HEK293 (cell line): ENCODE measurements around the gene ABCG1.

Experiments
- CTCF ChIA-PET: fragments of 350-600 bp; formaldehyde crosslinking; extraction: SDS; loops from one replicate; lab custom pipeline; 2021; ENCODE audit warnings: antibody characterized with exemption; lab: Yijun Ruan, JAX
- POLR2A ChIA-PET: fragments of 300-600 bp; formaldehyde crosslinking; extraction: SDS; loops from one replicate; lab custom pipeline; 2020; ENCODE audit warnings: antibody characterized with exemption, inconsistent platforms; lab: Yijun Ruan, JAX
- H3K27ac ChIP-seq: fragments of 200-500 bp; sonication (Bioruptor generic); 2 replicates; pipeline ENCODE4 v1.5.1; 2014; ENCODE audit warnings: low read depth, low read length, control low read depth, inconsistent platforms; ENCODE audit errors: extremely low read depth
- H3K36me3 ChIP-seq, 2 experiments: fragments of 200-500 bp in 1 of 2; sonication (Bioruptor generic) in 1 of 2; 1 replicate in 1 of 2; 2 replicates in 1 of 2; pipeline ENCODE4 v1.5.1; 2014 to 2017; ENCODE audit warnings: inconsistent platforms in 2 of 2, low read length in 2 of 2; ENCODE audit not compliant: control insufficient read depth in 2 of 2, insufficient read depth in 1 of 2
- H3K4me1 ChIP-seq: fragments of 200-500 bp; sonication (Bioruptor generic); 2 replicates; pipeline ENCODE4 v1.5.1; 2014; ENCODE audit warnings: mild to moderate bottlenecking, low read length, inconsistent platforms; ENCODE audit not compliant: control insufficient read depth, insufficient read depth
- H3K4me3 ChIP-seq: 2 replicates; pipeline ENCODE4 v1.5.1; 2011; ENCODE audit warnings: low read depth, mild to moderate bottlenecking, control low read depth, low read length, moderate library complexity
- H3K9me3 ChIP-seq: fragments of 200-500 bp; sonication (Bioruptor generic); 2 replicates; pipeline ENCODE4 v1.5.1; 2014; ENCODE audit warnings: low read depth, low read length, inconsistent platforms; ENCODE audit not compliant: control insufficient read depth, insufficient read depth
- CTCF ChIP-seq: fragments of 450-650 bp; formaldehyde crosslinking; IDR thresholded peaks from 2 replicates; pipeline ENCODE4 v1.5.1; 2016; ENCODE audit warnings: missing biosample characterization, missing genetic modification characterization
- GLI2 ChIP-seq: fragments of 450-650 bp; formaldehyde crosslinking; IDR thresholded peaks from 2 replicates; pipeline ENCODE4; 2017; ENCODE audit warnings: missing biosample characterization, missing genetic modification characterization, low read depth, borderline replicate concordance
- MYNN ChIP-seq: fragments of 450-650 bp; formaldehyde crosslinking; IDR thresholded peaks from 2 replicates; pipeline ENCODE4 v1.5.1; 2016; ENCODE audit warnings: missing biosample characterization, missing genetic modification characterization, borderline replicate concordance
- PATZ1 ChIP-seq: fragments of 450-650 bp; formaldehyde crosslinking; IDR thresholded peaks from 2 replicates; pipeline ENCODE4 v1.5.1; 2016; ENCODE audit warnings: missing biosample characterization, missing genetic modification characterization
- YY1 ChIP-seq: fragments of 450-650 bp; formaldehyde crosslinking; IDR thresholded peaks from 2 replicates; pipeline ENCODE4 v1.5.1; 2018; ENCODE audit warnings: missing biosample characterization, missing genetic modification characterization
- ZBTB1 ChIP-seq: fragments of 450-650 bp; formaldehyde crosslinking; IDR thresholded peaks from 2 replicates; pipeline ENCODE4 v1.5.1; 2016; ENCODE audit warnings: missing biosample characterization, missing genetic modification characterization
- ZFHX2 ChIP-seq: fragments of 450-650 bp; formaldehyde crosslinking; conservative IDR thresholded peaks from 2 replicates; pipeline ENCODE4 v1.5.1; 2016; ENCODE audit warnings: missing biosample characterization, missing genetic modification characterization
- ZNF140 ChIP-seq: fragments of 450-650 bp; formaldehyde crosslinking; IDR thresholded peaks from 2 replicates; pipeline ENCODE4 v1.5.1; 2016; ENCODE audit warnings: missing biosample characterization, missing genetic modification characterization
- ZNF311 ChIP-seq: fragments of 450-650 bp; formaldehyde crosslinking; IDR thresholded peaks from 2 replicates; pipeline ENCODE4 v1.5.1; 2017; ENCODE audit warnings: missing biosample characterization, missing genetic modification characterization, borderline replicate concordance
- ZNF510 ChIP-seq: fragments of 450-650 bp; formaldehyde crosslinking; IDR thresholded peaks from 2 replicates; pipeline ENCODE4 v1.5.1; 2018; ENCODE audit warnings: mild to moderate bottlenecking, missing genetic modification characterization, missing biosample characterization; ENCODE audit not compliant: insufficient replicate concordance
- ZNF514 ChIP-seq: fragments of 450-650 bp; formaldehyde crosslinking; IDR thresholded peaks from 2 replicates; pipeline ENCODE4 v1.5.1; 2016; ENCODE audit warnings: missing biosample characterization, missing genetic modification characterization
- ZNF580 ChIP-seq: fragments of 450-650 bp; formaldehyde crosslinking; IDR thresholded peaks from 2 replicates; pipeline ENCODE4 v1.5.1; 2016; ENCODE audit warnings: missing biosample characterization, missing genetic modification characterization
- ZNF596 ChIP-seq: fragments of 450-650 bp; IDR thresholded peaks from 2 replicates; pipeline ENCODE4 v1.5.0; 2018; ENCODE audit warnings: missing biosample characterization, mild to moderate bottlenecking, missing genetic modification characterization, moderate library complexity
- ZNF645 ChIP-seq: fragments of 450-650 bp; formaldehyde crosslinking; IDR thresholded peaks from 2 replicates; pipeline ENCODE4; 2016; ENCODE audit warnings: missing biosample characterization, missing genetic modification characterization
- ZNF658 ChIP-seq: fragments of 450-650 bp; formaldehyde crosslinking; IDR thresholded peaks from 2 replicates; pipeline ENCODE4; 2016; ENCODE audit warnings: missing biosample characterization, missing genetic modification characterization
- ZSCAN23 ChIP-seq: fragments of 450-650 bp; formaldehyde crosslinking; IDR thresholded peaks from 2 replicates; pipeline ENCODE4 v1.5.1; 2016; ENCODE audit warnings: missing biosample characterization, missing genetic modification characterization
- ZSCAN4 ChIP-seq: fragments of 450-650 bp; formaldehyde crosslinking; IDR thresholded peaks from 2 replicates; pipeline ENCODE4 v1.5.1; 2017; ENCODE audit warnings: missing biosample characterization, missing genetic modification characterization
- TF ChIP-seq, protein P1 (sequence below): fragments of 450-650 bp; formaldehyde crosslinking; IDR thresholded peaks from 2 replicates; pipeline ENCODE4 v1.5.1; 2016; ENCODE audit warnings: missing biosample characterization, missing genetic modification characterization
- TF ChIP-seq, protein P2 (sequence below): fragments of 450-650 bp; formaldehyde crosslinking; IDR thresholded peaks from 2 replicates; pipeline ENCODE4 v1.5.1; 2016; ENCODE audit warnings: missing biosample characterization, missing genetic modification characterization, borderline replicate concordance

ABCG1 gene

DNA sequence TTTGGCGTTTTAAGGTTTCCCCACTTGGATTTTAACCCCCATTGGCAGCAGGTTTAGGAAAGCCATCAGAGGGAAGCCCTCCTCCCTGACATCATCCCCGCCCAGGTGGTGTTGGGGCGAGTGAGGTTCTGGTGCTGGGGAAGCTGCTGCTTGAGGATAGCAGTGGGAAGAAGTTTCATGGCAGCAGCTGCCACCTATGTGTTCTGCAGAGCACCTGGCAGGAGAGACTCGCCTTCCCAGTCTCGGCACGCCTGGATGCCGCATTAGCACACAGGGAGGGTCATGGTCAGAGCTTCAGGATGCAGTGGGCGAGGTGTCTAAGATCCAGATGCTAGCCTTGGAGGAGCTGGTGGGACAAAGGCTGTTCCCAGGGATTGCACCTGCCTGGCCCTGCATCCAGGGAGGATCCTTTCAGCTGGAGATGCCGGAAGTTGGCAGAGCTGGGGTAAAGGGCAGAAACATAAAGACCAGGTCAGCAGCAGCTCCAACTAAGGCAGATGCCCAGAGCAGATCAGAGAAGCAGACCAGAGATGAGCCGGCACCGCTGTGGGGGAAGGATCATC is 33.9 kb downstream of the ABCG1 start (continued):
- TF ChIP-seq PATZ1 (tag by site-specific recombination): no peak
- TF ChIP-seq, all 188 proteins: peak for 0

GRCh38 chr21:42253466-42253865 is 34.5 kb downstream of the ABCG1 start:
- H3K36me3 ChIP-seq: no peaks in the 10 kb centered on the region
- ChIA-PET POLR2A (no interaction called here), CTCF (interaction anchor here (0.6 to 1.1 kb wide), 3 partner anchors 108 to 158 kb away, joined by 3 read pairs; no protein-coding TSS in a partner anchor)
- no peaks in the 10 kb centered on the region for H3K4me1 ChIP-seq
- no peaks in the 10 kb centered on the region for H3K9me3 ChIP-seq
- TF ChIP-seq ZNF658: no peak
- no peak for TF ChIP-seq YY1 (tag by site-specific recombination)
- no peak for TF ChIP-seq GLI2 (tag by site-specific recombination)
- H3K4me3 ChIP-seq: no peak overlapping the region
- H3K27ac ChIP-seq: no peak overlapping the region

GRCh38 chr21:42254083-42254482 is 35.1 kb downstream of the ABCG1 start:
- Histone ChIP-seq H3K4me1 (no peaks in the 10 kb centered on the region), H3K27ac (no peak overlapping the region), H3K4me3 (no peak overlapping the region), H3K9me3 (no peaks in the 10 kb centered on the region), H3K36me3 (no peaks in the 10 kb centered on the region)
- POLR2A ChIA-PET: no interaction called here
- CTCF ChIA-PET: interaction anchor here (0.6 to 1.1 kb wide), 2 partner anchors 137 to 157 kb away, joined by 3 read pairs; no protein-coding TSS in a partner anchor
- TF ChIP-seq ZSCAN23 (tag by site-specific recombination) (no peak), ZNF311 (no peak), ZNF140 (tag by site-specific recombination) (no peak), MYNN (no peak), ZBTB1 (tag by site-specific recombination) (no peak), ZNF510 (tag by site-specific recombination) (no peak), ZNF580 (tag by site-specific recombination) (no peak), ZNF645 (tag by site-specific recombination) (no peak), ZNF514 (tag by site-specific recombination) (no peak), CTCF (no peak), ZNF596 (tag by site-specific recombination) (no peak), ZSCAN4 (tag by site-specific recombination) (no peak), ZFHX2 (tag by site-specific recombination) (no peak)
- TF ChIP-seq, protein P1, sequence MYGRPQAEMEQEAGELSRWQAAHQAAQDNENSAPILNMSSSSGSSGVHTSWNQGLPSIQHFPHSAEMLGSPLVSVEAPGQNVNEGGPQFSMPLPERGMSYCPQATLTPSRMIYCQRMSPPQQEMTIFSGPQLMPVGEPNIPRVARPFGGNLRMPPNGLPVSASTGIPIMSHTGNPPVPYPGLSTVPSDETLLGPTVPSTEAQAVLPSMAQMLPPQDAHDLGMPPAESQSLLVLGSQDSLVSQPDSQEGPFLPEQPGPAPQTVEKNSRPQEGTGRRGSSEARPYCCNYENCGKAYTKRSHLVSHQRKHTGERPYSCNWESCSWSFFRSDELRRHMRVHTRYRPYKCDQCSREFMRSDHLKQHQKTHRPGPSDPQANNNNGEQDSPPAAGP (tag by site-specific recombination): no peak
- TF ChIP-seq, protein P2, sequence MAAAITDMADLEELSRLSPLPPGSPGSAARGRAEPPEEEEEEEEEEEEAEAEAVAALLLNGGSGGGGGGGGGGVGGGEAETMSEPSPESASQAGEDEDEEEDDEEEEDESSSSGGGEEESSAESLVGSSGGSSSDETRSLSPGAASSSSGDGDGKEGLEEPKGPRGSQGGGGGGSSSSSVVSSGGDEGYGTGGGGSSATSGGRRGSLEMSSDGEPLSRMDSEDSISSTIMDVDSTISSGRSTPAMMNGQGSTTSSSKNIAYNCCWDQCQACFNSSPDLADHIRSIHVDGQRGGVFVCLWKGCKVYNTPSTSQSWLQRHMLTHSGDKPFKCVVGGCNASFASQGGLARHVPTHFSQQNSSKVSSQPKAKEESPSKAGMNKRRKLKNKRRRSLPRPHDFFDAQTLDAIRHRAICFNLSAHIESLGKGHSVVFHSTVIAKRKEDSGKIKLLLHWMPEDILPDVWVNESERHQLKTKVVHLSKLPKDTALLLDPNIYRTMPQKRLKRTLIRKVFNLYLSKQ (tag by site-specific recombination): no peak
